Glutamatergic neuron (in vitro differentiated cells): ENCODE measurements around the gene PSMF1. TPM values are rescaled to one million over a fixed set of nuclear protein-coding genes. Genes with fewer than 3 reads are reported as not detected.
"Not testable (repeated sequence)": the region's sequence is repeated elsewhere in the genome, so short reads cannot be mapped to it uniquely, and the experiment has no call there.

ENCODE experiments used
- DNase-seq: peaks from one replicate; pipeline ENCODE4 v3.0.0; 2022
- H3K27ac Mint-ChIP-seq: one replicate; pipeline ENCODE4 v1.8.0; 2020; ENCODE audit warnings: mild to moderate bottlenecking, mixed read lengths, inconsistent platforms; ENCODE audit not compliant: unreplicated experiment
- H3K27me3 Mint-ChIP-seq: one replicate; pipeline ENCODE4 v1.8.0; 2020; ENCODE audit warnings: mild to moderate bottlenecking, moderate library complexity, mixed read lengths, inconsistent platforms; ENCODE audit not compliant: unreplicated experiment
- H3K36me3 Mint-ChIP-seq: one replicate; pipeline ENCODE4 v1.8.0; 2020; ENCODE audit warnings: mild to moderate bottlenecking, mixed read lengths, inconsistent platforms; ENCODE audit not compliant: unreplicated experiment
- H3K4me1 Mint-ChIP-seq: one replicate; pipeline ENCODE4 v1.8.0; 2020; ENCODE audit warnings: mild to moderate bottlenecking, low read depth, mixed read lengths, inconsistent platforms; ENCODE audit not compliant: unreplicated experiment
- H3K4me3 Mint-ChIP-seq: one replicate; pipeline ENCODE4 v1.8.0; 2020; ENCODE audit warnings: mild to moderate bottlenecking, mixed read lengths, inconsistent platforms; ENCODE audit not compliant: unreplicated experiment
- H3K9me3 Mint-ChIP-seq: one replicate; pipeline ENCODE4 v1.8.0; 2020; ENCODE audit warnings: mild to moderate bottlenecking, moderate library complexity, mixed read lengths, inconsistent platforms; ENCODE audit not compliant: unreplicated experiment
- CTCF ChIP-seq: fragments of 200-600 bp; sonication (generic); IDR thresholded peaks from one replicate; pipeline ENCODE4 v1.5.0; 2021; ENCODE audit not compliant: partially characterized antibody, unreplicated experiment
- total RNA-seq: library from RNA; stranded (reverse); fragmentation: NEBNext Ultra II Directional; extraction: Animal tissue kit (Norgen Biotek cat#: 25700); gene quantifications from one replicate; pipeline ENCODE4 v1.2.1, GENCODE V29; 2021; ENCODE audit not compliant: unreplicated experiment

PSMF1 gene
- total RNA-seq, 1 donor from 2014 or later = 241 TPM

GRCh38 chr20:1134355-1134754, 16.0 kb downstream of the PSMF1 start:
- Mint-ChIP-seq H3K27me3 (peaks cover 1% of the 10 kb centered on the region), H3K36me3 (peaks cover 7% of the 10 kb centered on the region), H3K9me3 (peaks cover 2% of the 10 kb centered on the region), H3K27ac (no peak overlapping the region), H3K4me1 (no peaks in the 10 kb centered on the region), H3K4me3 (no peak overlapping the region)
- TF ChIP-seq CTCF = no peak
- no peak for DNase-seq

DNA sequence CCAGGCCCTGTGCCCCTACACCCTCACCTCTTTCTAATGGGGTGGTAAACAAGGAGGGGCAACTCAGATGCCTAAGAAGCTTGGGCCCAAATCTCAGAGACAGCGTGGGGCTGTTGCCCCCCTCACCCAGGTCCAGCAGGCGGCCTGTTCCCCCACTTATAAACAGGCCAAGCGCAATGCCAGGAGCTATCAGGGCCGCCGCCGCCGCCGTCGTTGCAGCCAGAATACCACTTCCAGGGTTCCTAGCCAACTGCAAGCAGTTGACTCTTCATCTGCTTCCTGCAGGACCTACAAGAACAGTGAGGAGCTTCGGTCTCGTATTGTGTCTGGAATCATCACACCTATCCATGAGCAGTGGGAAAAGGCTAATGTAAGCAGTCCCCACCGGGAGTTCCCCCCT, 16.4 kb downstream of the PSMF1 start:
- no peak for TF ChIP-seq CTCF
- Mint-ChIP-seq H3K9me3 (peaks cover 2% of the 10 kb centered on the region), H3K36me3 (peaks cover 6% of the 10 kb centered on the region), H3K27me3 (peaks cover 1% of the 10 kb centered on the region), H3K27ac (no peak overlapping the region), H3K4me3 (no peak overlapping the region), H3K4me1 (no peaks in the 10 kb centered on the region)
- no peak for DNase-seq

- Mint-ChIP-seq H3K9me3 (no peaks in the 10 kb centered on the region), H3K36me3 (peaks cover 6% of the 10 kb centered on the region), H3K4me1 (no peaks in the 10 kb centered on the region), H3K27me3 (peaks cover 1% of the 10 kb centered on the region), H3K27ac (no peak overlapping the region), H3K4me3 (no peak overlapping the region)
- TF ChIP-seq CTCF = no peak
- DNase-seq = no peak
These were observed 18.8 kb downstream of the PSMF1 start for GRCh38 chr20:1137236-1137635.

- Mint-ChIP-seq H3K4me3 (no peak overlapping the region), H3K9me3 (peaks cover 2% of the 10 kb centered on the region), H3K36me3 (no peaks in the 10 kb centered on the region), H3K27ac (no peak overlapping the region), H3K27me3 (no peaks in the 10 kb centered on the region), H3K4me1 (no peaks in the 10 kb centered on the region)
- TF ChIP-seq CTCF = no peak
- DNase-seq = no peak
These were observed 26.2 kb downstream of the PSMF1 start for GRCh38 chr20:1144401-1145172.

- H3K4me1 Mint-ChIP-seq = no peaks in the 10 kb centered on the region
- no peak for DNase-seq
- no peak for TF ChIP-seq CTCF
- no peak overlapping the region for H3K27ac Mint-ChIP-seq
- no peak overlapping the region for H3K4me3 Mint-ChIP-seq
- peaks cover 2% of the 10 kb centered on the region for H3K9me3 Mint-ChIP-seq
- H3K27me3 Mint-ChIP-seq = no peaks in the 10 kb centered on the region
- no peaks in the 10 kb centered on the region for H3K36me3 Mint-ChIP-seq
These were observed 28.6 kb downstream of the PSMF1 start for GRCh38 chr20:1146957-1147356.

DNA sequence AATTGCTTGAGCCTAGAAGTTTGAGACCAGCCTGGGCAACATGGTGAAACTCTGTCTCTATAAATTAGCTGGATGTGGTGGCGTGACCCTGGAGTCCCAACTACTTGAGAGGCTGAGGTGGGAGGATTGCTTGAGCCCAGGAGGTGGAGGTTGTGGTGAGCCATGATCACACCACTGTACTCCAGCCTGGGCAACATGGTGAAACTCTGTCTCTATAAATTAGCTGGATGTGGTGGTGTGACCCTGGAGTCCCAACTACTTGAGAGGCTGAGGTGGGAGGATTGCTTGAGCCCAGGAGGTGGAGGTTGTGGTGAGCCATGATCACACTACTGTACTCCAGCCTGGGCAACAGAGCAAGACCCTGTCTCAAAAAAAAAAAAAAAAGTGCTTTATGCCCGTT, 31.4 kb downstream of the PSMF1 start:
- not testable (repeated sequence) for H3K36me3 Mint-ChIP-seq, H3K4me1 Mint-ChIP-seq, H3K9me3 Mint-ChIP-seq, H3K4me3 Mint-ChIP-seq, DNase-seq, H3K27ac Mint-ChIP-seq, H3K27me3 Mint-ChIP-seq
